GM23248 (cell line): Measurements from ENCODE around the gene BACE1-AS.
"Not testable (repeated sequence)": the region's sequence is repeated elsewhere in the genome, so short reads cannot be mapped to it uniquely, and the experiment has no call there.

Source experiments
- EZH2 ChIP-seq: fragments of 200-600 bp; sonication (generic); IDR thresholded peaks from 2 replicates; pipeline ENCODE4 v1.6.1; 2018; ENCODE audit warnings: antibody characterized with exemption, mild to moderate bottlenecking; ENCODE audit not compliant: insufficient read depth, poor library complexity, severe bottlenecking
- EZH2phosphoT487 ChIP-seq: fragments of 200-600 bp; sonication (generic); IDR thresholded peaks from 2 replicates; pipeline ENCODE4 v1.6.1; 2018; ENCODE audit warnings: antibody characterized with exemption, moderate library complexity, mild to moderate bottlenecking, low read depth; ENCODE audit not compliant: insufficient read depth

DNA sequence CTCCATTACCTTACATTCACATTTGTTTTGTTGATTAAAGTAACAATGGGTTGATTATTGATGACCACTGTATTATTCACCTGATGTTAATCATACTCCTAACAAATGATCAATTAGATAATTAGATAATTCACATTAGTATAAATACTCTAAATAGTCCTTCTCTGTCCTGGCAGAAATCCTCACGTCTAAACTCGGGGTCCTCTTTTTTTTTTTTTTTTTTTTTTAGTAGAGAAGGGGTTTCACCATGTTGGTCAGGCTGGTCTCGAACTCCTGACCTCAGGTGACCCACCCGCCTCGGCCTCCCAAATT is 36.1 kb downstream of the BACE1-AS start:
- not testable (repeated sequence) for TF ChIP-seq EZH2, EZH2phosphoT487
